K562 (cell line): Measurements from ENCODE around the gene SYNGR4. TPM values are rescaled to one million over a fixed set of nuclear protein-coding genes. Genes with fewer than 3 reads are reported as not detected.

Experiments
- ELF2 ChIP-seq: fragments of 250-450 bp; sonication (Bioruptor Pico); IDR thresholded peaks from 2 replicates; pipeline ENCODE4 v1.5.0; 2021; ENCODE audit warnings: mild to moderate bottlenecking
- ETS2 ChIP-seq: IDR thresholded peaks from 2 replicates; pipeline ENCODE4 v1.6.1; 2016; ENCODE audit warnings: borderline replicate concordance, missing genetic modification characterization, mild to moderate bottlenecking, moderate library complexity, missing compliant biosample characterization; ENCODE audit not compliant: poor library complexity, severe bottlenecking
- FOSL1 ChIP-seq: fragments of 200-800 bp; sonication (Bioruptor generic); conservative IDR thresholded peaks from 2 replicates; pipeline ENCODE4 v1.6.1; 2016; ENCODE audit warnings: missing genetic modification characterization, missing compliant biosample characterization
- FOXK1 ChIP-seq: sonication (generic); formaldehyde crosslinking; IDR thresholded peaks from 2 replicates; pipeline ENCODE4 v1.8.0; 2022; ENCODE audit warnings: missing genetic modification reagents, mild to moderate bottlenecking, borderline replicate concordance
- HDAC1 ChIP-seq, 2 experiments: fragments of 450-650 bp; IDR thresholded peaks; 2 replicates each; pipeline ENCODE4 v1.6.1; 2016 to 2017; ENCODE audit warnings: inconsistent platforms in 1 of 2, mild to moderate bottlenecking in 1 of 2, moderate library complexity in 1 of 2
- HNRNPL ChIP-seq: fragments of 200-400 bp; formaldehyde crosslinking; IDR thresholded peaks from 2 replicates; pipeline ENCODE4 v1.6.1; 2017; ENCODE audit warnings: low read depth, mild to moderate bottlenecking, low read length
- NR2C1 ChIP-seq, 2 experiments: fragments of 450-650 bp; IDR thresholded peaks; 2 replicates each; pipeline ENCODE4 v1.6.1; 2017; ENCODE audit warnings: mild to moderate bottlenecking in 2 of 2, antibody characterized with exemption in 1 of 2, inconsistent platforms in 1 of 2, missing compliant biosample characterization in 1 of 2, missing genetic modification characterization in 1 of 2
- NR4A1 ChIP-seq, 2 experiments: fragments of 250-450 bp in 1 of 2; fragments of 450-650 bp in 1 of 2; sonication (Bioruptor Pico) in 1 of 2; IDR thresholded peaks; 2 replicates each; pipeline versions ENCODE4 v1.4.0 to v1.6.1; 2016 to 2020; ENCODE audit warnings: mild to moderate bottlenecking in 2 of 2, missing compliant biosample characterization in 1 of 2, missing genetic modification characterization in 1 of 2, moderate library complexity in 1 of 2
- OTX1 ChIP-seq: fragments of 450-650 bp; formaldehyde crosslinking; IDR thresholded peaks from 2 replicates; pipeline ENCODE4 v1.4.0; 2022; ENCODE audit warnings: mild to moderate bottlenecking
- PHF8 ChIP-seq: fragments of 200-600 bp; sonication (generic); IDR thresholded peaks from 2 replicates; pipeline ENCODE4 v1.6.1; 2012; ENCODE audit warnings: mixed run types, mild to moderate bottlenecking, inconsistent platforms, low read length, moderate library complexity, borderline replicate concordance
- RBFOX2 ChIP-seq: fragments of 200-400 bp; formaldehyde crosslinking; IDR thresholded peaks from 2 replicates; pipeline ENCODE4 v1.6.1; 2017; ENCODE audit warnings: low read depth, mild to moderate bottlenecking, low read length, moderate library complexity
- RCOR1 ChIP-seq, 2 experiments: IDR thresholded peaks; 2 replicates each; pipeline ENCODE4 v1.6.1; 2012; ENCODE audit warnings: low read depth in 2 of 2, low read length in 2 of 2, borderline replicate concordance in 1 of 2, improper control_type of control experiment in 1 of 2
- SP1 ChIP-seq: sonication (generic); formaldehyde crosslinking; IDR thresholded peaks from 2 replicates; pipeline ENCODE4 v1.8.1; 2022; ENCODE audit warnings: mild to moderate bottlenecking, missing genetic modification reagents
- TRIM24 ChIP-seq, 2 experiments: fragments of 450-650 bp; IDR thresholded peaks; 2 replicates each; pipeline ENCODE4 v1.6.1; 2016
- TRIM28 ChIP-seq: fragments of 450-650 bp; IDR thresholded peaks from 2 replicates; pipeline ENCODE4 v1.6.1; 2017
- ZBTB7A ChIP-seq: IDR thresholded peaks from 2 replicates; pipeline ENCODE4 v1.6.1; 2011; ENCODE audit warnings: low read depth, mild to moderate bottlenecking, low read length, moderate library complexity, borderline replicate concordance; ENCODE audit not compliant: control insufficient read depth
- ZKSCAN8 ChIP-seq: fragments of 200-800 bp; sonication (Bioruptor generic); IDR thresholded peaks from 2 replicates; pipeline ENCODE4 v1.6.1; 2016; ENCODE audit warnings: missing genetic modification characterization, missing compliant biosample characterization
- ZNF175 ChIP-seq: fragments of 200-800 bp; sonication (Bioruptor generic); IDR thresholded peaks from 2 replicates; pipeline ENCODE4 v1.6.1; 2016; ENCODE audit warnings: low read depth, mild to moderate bottlenecking, missing genetic modification characterization, missing compliant biosample characterization
- ZNF23 ChIP-seq: fragments of 250-450 bp; sonication (Bioruptor Pico); IDR thresholded peaks from 2 replicates; pipeline ENCODE4 v1.4.0; 2020; ENCODE audit warnings: mild to moderate bottlenecking
- polyA plus RNA-seq, 8 experiments: library from polyadenylated mRNA; depleted of rRNA in 4 of 8; stranded (reverse) in 5 of 8; unstranded in 3 of 8; fragments of >200 nt; fragmentation: Nextera tagmentation in 2 of 8; fragmentation: Illumina TruSeq in 1 of 8; extraction: Ambion mirVana in 2 of 8; extraction: Trizol in 1 of 8; gene quantifications; 2 replicates each; pipeline versions ENCODE4 v1.2.1 to v1.2.3, GENCODE V29; 2011 to 2014; ENCODE audit warnings: inconsistent platforms in 1 of 8, missing spikeins in 1 of 8
- total RNA-seq, 7 experiments: library from RNA; depleted of rRNA in 6 of 7; stranded (reverse); fragments of >200 nt in 6 of 7; fragmentation: Illumina TruSeq in 2 of 7; extraction: Trizol in 2 of 7; gene quantifications; 2 replicates each; pipeline versions ENCODE4 v1.2.1 to v1.2.3, GENCODE V29; 2011 to 2021; ENCODE audit warnings: low replicate concordance in 1 of 7
- TF ChIP-seq, protein P1 (sequence below): fragments of 450-650 bp; IDR thresholded peaks from 2 replicates; pipeline ENCODE4 v1.6.1; 2016; ENCODE audit warnings: low read depth
- TF ChIP-seq, protein P2 (sequence below): fragments of 450-650 bp; IDR thresholded peaks from 2 replicates; pipeline ENCODE4 v1.6.1; 2017; ENCODE audit warnings: mild to moderate bottlenecking, moderate library complexity

SYNGR4 gene
- total and polyA plus RNA-seq, 9 of the 15 experiments (the other 6 are each of a cell fraction or from before 2014, with no cell fraction given): 0.07 to 0.14 TPM; not detected in 7

DNA sequence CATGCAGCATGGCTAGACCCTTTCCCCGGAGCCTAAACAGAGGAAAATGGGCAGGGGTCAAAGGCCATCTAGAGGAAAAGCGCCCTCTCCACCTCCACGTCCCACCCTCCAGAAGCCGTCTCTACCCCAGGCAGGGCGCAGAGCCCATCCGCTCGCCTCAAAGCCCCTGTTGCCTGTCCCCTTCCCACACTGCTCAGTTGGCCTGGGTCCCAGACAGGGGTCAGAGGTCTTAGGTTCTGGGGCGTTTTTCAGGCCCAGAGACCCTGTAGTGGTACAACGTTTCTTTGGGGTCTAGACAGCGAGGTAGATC is 712 bp upstream of the SYNGR4 start (continued):
- TF ChIP-seq SP1 (CRISPR knock-in tag) (no peak), ZNF175 (CRISPR knock-in tag) (no peak), NR4A1 (CRISPR knock-in tag; IDR thresholded peaks at IDR 0.05) (no peak), NR4A1 (tag; IDR thresholded peaks at IDR 0.05) (0 out of 2 replicates have a peak, but pooled peaks have one; percentile 84), NR2C1 (IDR thresholded peaks at IDR 0.05) (peak; percentile 91), NR2C1 (tag; IDR thresholded peaks at IDR 0.05) (peak; percentile 94), HNRNPL (no peak), OTX1 (CRISPR knock-in tag) (no peak), RCOR1 (IDR thresholded peaks at IDR 0.05; ENCODE audit: borderline replicate concordance in 1 of 2, low read depth in 2 of 2, low read length in 2 of 2) (no peak; a peak in 1 of 4 replicates), ZBTB7A (peak; percentile 91), ETS2 (tag) (no peak), FOSL1 (no peak), HDAC1 (IDR thresholded peaks at IDR 0.05) (peak in 1 of 2 experiments; percentile 62; a peak in 1 of 4 replicates), ZKSCAN8 (CRISPR knock-in tag) (no peak), ELF2 (CRISPR knock-in tag) (no peak), TRIM24 (IDR thresholded peaks at IDR 0.05) (no peak), TRIM28 (0 out of 2 replicates have a peak, but pooled peaks have one; percentile 45), RBFOX2 (peak; percentile 68), FOXK1 (CRISPR knock-in tag) (no peak), ZNF23 (no peak), PHF8 (peak; percentile 68; the same call in 1 of the 2 replicates)
- TF ChIP-seq, protein P1, sequence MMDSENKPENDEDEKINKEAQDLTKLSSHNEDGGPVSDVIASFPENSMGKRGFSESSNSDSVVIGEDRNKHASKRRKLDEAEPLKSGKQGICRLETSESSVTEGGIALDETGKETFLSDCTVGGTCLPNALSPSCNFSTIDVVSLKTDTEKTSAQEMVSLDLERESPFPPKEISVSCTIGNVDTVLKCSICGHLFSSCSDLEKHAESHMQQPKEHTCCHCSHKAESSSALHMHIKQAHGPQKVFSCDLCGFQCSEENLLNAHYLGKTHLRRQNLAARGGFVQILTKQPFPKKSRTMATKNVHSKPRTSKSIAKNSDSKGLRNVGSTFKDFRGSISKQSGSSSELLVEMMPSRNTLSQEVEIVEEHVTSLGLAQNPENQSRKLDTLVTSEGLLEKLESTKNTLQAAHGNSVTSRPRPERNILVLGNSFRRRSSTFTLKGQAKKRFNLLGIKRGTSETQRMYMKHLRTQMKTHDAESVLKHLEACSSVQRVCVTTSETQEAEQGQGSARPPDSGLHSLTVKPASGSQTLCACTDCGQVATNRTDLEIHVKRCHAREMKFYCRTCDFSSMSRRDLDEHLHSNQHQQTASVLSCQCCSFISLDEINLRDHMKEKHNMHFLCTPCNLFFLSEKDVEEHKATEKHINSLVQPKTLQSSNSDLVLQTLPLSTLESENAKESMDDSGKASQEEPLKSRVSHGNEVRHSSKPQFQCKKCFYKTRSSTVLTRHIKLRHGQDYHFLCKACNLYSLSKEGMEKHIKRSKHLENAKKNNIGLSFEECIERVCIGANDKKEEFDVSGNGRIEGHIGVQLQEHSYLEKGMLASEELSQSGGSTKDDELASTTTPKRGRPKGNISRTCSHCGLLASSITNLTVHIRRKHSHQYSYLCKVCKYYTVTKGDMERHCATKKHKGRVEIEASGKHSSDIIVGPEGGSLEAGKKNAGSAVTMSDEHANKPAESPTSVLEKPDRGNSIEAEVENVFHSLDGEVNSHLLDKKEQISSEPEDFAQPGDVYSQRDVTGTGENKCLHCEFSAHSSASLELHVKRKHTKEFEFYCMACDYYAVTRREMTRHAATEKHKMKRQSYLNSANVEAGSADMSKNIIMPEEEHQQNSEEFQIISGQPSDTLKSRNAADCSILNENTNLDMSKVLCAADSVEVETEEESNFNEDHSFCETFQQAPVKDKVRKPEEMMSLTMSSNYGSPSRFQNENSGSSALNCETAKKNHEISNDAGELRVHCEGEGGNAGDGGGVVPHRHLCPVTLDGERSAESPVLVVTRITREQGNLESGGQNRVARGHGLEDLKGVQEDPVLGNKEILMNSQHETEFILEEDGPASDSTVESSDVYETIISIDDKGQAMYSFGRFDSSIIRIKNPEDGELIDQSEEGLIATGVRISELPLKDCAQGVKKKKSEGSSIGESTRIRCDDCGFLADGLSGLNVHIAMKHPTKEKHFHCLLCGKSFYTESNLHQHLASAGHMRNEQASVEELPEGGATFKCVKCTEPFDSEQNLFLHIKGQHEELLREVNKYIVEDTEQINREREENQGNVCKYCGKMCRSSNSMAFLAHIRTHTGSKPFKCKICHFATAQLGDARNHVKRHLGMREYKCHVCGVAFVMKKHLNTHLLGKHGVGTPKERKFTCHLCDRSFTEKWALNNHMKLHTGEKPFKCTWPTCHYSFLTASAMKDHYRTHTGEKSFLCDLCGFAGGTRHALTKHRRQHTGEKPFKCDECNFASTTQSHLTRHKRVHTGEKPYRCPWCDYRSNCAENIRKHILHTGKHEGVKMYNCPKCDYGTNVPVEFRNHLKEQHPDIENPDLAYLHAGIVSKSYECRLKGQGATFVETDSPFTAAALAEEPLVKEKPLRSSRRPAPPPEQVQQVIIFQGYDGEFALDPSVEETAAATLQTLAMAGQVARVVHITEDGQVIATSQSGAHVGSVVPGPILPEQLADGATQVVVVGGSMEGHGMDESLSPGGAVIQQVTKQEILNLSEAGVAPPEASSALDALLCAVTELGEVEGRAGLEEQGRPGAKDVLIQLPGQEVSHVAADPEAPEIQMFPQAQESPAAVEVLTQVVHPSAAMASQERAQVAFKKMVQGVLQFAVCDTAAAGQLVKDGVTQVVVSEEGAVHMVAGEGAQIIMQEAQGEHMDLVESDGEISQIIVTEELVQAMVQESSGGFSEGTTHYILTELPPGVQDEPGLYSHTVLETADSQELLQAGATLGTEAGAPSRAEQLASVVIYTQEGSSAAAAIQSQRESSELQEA: peak; percentile 38; the same call in 1 of the 2 replicates
- TF ChIP-seq, protein P2, sequence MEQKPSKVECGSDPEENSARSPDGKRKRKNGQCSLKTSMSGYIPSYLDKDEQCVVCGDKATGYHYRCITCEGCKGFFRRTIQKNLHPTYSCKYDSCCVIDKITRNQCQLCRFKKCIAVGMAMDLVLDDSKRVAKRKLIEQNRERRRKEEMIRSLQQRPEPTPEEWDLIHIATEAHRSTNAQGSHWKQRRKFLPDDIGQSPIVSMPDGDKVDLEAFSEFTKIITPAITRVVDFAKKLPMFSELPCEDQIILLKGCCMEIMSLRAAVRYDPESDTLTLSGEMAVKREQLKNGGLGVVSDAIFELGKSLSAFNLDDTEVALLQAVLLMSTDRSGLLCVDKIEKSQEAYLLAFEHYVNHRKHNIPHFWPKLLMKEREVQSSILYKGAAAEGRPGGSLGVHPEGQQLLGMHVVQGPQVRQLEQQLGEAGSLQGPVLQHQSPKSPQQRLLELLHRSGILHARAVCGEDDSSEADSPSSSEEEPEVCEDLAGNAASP: no peak
